HEK293 (cell line): Measurements from ENCODE around the gene NFKBIA.

Experiments
- CTCF ChIP-seq: fragments of 450-650 bp; formaldehyde crosslinking; IDR thresholded peaks from 2 replicates; pipeline ENCODE4 v1.5.1; 2016; ENCODE audit warnings: missing biosample characterization, missing genetic modification characterization
- ZNF121 ChIP-seq: fragments of 450-650 bp; formaldehyde crosslinking; IDR thresholded peaks from 2 replicates; pipeline ENCODE4 v1.5.1; 2016; ENCODE audit warnings: missing biosample characterization, missing genetic modification characterization
- ZNF423 ChIP-seq: fragments of 450-650 bp; formaldehyde crosslinking; IDR thresholded peaks from 2 replicates; pipeline ENCODE4 v1.5.1; 2016; ENCODE audit warnings: missing biosample characterization, missing genetic modification characterization

DNA sequence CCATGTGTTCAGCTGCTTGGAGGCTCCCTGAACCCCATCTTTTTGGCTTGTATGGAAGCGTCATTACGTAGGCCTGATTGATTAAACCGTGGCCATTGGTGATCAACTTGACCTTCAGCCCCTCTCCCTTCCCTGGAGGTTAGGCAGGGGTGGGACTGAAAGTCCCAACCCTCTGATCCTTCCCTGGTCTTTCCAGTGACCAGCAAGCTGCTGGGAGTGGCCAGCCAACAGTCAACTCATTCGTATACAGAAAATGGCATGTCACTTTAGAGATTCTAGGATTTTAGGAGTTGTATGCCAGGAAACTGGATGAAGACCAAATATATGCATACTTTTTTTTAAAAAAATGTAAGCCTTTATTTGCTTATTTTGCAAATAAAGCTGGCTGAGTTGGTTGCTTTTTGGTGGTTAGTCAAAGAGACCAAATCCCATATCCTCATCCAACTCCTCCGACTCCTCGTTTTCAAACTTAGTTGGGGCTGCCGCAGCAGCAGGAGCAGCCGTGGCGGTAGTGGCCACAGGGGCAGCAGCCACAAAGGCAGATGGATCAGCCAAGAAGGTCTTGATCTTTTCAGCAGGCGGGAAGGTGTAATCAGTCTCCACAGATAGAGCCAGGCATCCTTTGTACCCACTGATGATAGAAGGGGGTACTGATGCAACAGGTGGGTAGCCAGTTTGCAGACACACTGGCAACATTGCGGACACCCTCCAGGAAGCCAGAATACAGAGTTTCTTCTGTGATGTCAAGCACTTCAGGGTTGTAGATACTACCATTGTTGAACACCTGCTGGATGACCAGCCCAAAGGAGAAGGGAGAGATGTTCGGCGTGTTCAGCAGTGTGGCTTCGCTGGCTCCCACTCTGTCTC is 16.6 kb downstream of the NFKBIA start:
- no peak for TF ChIP-seq ZNF121 (tag by site-specific recombination)
- TF ChIP-seq ZNF423 (tag by site-specific recombination), result no peak
- TF ChIP-seq CTCF (tag by site-specific recombination), result no peak
